PFSK-1 (cell line): ENCODE results near the gene PAPPA.

Experiments used
- FOXP2 ChIP-seq: optimal IDR thresholded peaks from 2 replicates; pipeline ENCODE3; 2011; ENCODE audit warnings: borderline replicate concordance, control low read depth, inconsistent platforms; ENCODE audit not compliant: insufficient read depth; ENCODE audit errors: extremely low read length, extremely low read depth
- POLR2AphosphoS5 ChIP-seq: IDR thresholded peaks from 2 replicates; pipeline ENCODE4 v1.6.1; 2012; ENCODE audit warnings: low read depth, mild to moderate bottlenecking, control low read depth, low read length, moderate library complexity
- SIN3A ChIP-seq: IDR thresholded peaks from 2 replicates; pipeline ENCODE4 v1.6.1; 2012; ENCODE audit warnings: mild to moderate bottlenecking, low read length, moderate library complexity, borderline replicate concordance; ENCODE audit not compliant: insufficient read depth
- TAF1 ChIP-seq: IDR thresholded peaks from 2 replicates; pipeline ENCODE4 v1.6.1; 2012; ENCODE audit warnings: low read length, control low read depth, borderline replicate concordance; ENCODE audit not compliant: insufficient read depth
- TF ChIP-seq, protein P1 (sequence below), 2 experiments: IDR thresholded peaks; 2 replicates each; pipeline versions ENCODE4 v1.6.1 to v1.8.0; 2011 to 2012; ENCODE audit warnings: low read depth in 2 of 2, low read length in 2 of 2, control low read depth in 1 of 2, inconsistent platforms in 1 of 2, mild to moderate bottlenecking in 1 of 2, moderate library complexity in 1 of 2; ENCODE audit not compliant: insufficient read depth in 1 of 2

DNA sequence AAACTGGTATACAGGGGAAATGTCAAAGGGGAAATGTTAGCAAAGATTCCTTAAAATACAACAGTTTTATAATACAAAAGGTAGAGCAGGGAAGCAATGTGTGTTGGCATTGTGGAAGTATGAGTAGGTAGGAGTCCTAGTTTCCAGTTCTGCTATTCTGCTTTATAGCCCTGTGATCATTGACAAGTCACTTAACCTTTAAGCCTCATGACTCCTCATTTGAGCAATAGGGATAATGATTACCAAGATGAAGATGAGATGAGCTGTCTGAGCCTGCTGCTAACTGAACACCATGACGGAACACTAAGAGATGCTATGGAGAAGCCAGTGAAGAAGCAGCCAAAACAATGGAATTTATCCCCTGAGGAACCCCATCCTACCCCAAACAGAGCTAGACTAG lies 251.7 kb downstream of the PAPPA start:
- TF ChIP-seq SIN3A (no peak), POLR2AphosphoS5 (no peak), TAF1 (no peak), FOXP2 (no peak)
- TF ChIP-seq, protein P1, sequence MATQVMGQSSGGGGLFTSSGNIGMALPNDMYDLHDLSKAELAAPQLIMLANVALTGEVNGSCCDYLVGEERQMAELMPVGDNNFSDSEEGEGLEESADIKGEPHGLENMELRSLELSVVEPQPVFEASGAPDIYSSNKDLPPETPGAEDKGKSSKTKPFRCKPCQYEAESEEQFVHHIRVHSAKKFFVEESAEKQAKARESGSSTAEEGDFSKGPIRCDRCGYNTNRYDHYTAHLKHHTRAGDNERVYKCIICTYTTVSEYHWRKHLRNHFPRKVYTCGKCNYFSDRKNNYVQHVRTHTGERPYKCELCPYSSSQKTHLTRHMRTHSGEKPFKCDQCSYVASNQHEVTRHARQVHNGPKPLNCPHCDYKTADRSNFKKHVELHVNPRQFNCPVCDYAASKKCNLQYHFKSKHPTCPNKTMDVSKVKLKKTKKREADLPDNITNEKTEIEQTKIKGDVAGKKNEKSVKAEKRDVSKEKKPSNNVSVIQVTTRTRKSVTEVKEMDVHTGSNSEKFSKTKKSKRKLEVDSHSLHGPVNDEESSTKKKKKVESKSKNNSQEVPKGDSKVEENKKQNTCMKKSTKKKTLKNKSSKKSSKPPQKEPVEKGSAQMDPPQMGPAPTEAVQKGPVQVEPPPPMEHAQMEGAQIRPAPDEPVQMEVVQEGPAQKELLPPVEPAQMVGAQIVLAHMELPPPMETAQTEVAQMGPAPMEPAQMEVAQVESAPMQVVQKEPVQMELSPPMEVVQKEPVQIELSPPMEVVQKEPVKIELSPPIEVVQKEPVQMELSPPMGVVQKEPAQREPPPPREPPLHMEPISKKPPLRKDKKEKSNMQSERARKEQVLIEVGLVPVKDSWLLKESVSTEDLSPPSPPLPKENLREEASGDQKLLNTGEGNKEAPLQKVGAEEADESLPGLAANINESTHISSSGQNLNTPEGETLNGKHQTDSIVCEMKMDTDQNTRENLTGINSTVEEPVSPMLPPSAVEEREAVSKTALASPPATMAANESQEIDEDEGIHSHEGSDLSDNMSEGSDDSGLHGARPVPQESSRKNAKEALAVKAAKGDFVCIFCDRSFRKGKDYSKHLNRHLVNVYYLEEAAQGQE (IDR thresholded peaks at IDR 0.05; ENCODE audit: insufficient read depth in 1 of 2, low read depth in 2 of 2, low read length in 2 of 2), result no peak
